GM23338 (cell line): ENCODE measurements around the gene FRMD4A.

Source experiments
- CREB1 ChIP-seq: fragments of 250-450 bp; sonication (Bioruptor Pico); IDR thresholded peaks from 2 replicates; pipeline ENCODE4 v1.5.0; 2020; ENCODE audit warnings: low read depth, mild to moderate bottlenecking, moderate library complexity
- ETS1 ChIP-seq: IDR thresholded peaks from 2 replicates; pipeline ENCODE4 v1.6.1; 2016; ENCODE audit warnings: antibody characterized with exemption
- EZH2 ChIP-seq: fragments of 200-600 bp; sonication (generic); IDR thresholded peaks from one replicate; pipeline ENCODE4 v1.8.0; 2017; ENCODE audit warnings: antibody characterized with exemption, mild to moderate bottlenecking, low read depth; ENCODE audit not compliant: unreplicated experiment
- JUNB ChIP-seq: IDR thresholded peaks from one replicate; pipeline ENCODE4 v1.6.1; 2016; ENCODE audit warnings: antibody characterized with exemption; ENCODE audit not compliant: unreplicated experiment
- NANOG ChIP-seq: IDR thresholded peaks from 2 replicates; pipeline ENCODE4 v1.6.1; 2016; ENCODE audit warnings: antibody characterized with exemption, borderline replicate concordance
- POLR2AphosphoS5 ChIP-seq: IDR thresholded peaks from 2 replicates; pipeline ENCODE4 v1.6.1; 2016; ENCODE audit warnings: antibody characterized with exemption, low read depth
- STAT1 ChIP-seq: IDR thresholded peaks from one replicate; pipeline ENCODE4 v1.6.1; 2016; ENCODE audit warnings: antibody characterized with exemption; ENCODE audit not compliant: unreplicated experiment
- TF ChIP-seq, protein P1 (sequence below), 2 experiments: fragments of 200-600 bp in 1 of 2; sonication (generic) in 1 of 2; conservative IDR thresholded peaks; 2 replicates each; pipeline versions ENCODE4 v1.5.1 to v1.6.1; 2016 to 2017; ENCODE audit warnings: antibody characterized with exemption in 2 of 2, low read depth in 2 of 2, mild to moderate bottlenecking in 2 of 2, moderate library complexity in 1 of 2

DNA sequence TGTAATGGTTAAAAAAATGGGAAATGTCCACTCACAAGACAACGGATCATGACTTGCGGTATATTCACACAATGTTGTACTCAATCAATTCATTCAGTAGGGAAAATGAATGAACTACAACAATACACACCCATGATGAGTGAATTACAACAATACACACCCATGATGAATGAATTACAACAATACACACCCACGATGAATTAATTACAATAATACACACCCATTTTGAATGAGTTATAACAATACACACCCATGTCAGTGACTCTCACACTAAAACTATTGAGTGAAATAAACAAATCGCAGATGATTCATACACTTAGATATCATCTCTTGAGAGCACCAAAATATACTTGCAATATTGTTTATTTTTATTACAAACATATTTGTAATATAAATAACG lies 174.6 kb downstream of the FRMD4A start:
- TF ChIP-seq, protein P1, sequence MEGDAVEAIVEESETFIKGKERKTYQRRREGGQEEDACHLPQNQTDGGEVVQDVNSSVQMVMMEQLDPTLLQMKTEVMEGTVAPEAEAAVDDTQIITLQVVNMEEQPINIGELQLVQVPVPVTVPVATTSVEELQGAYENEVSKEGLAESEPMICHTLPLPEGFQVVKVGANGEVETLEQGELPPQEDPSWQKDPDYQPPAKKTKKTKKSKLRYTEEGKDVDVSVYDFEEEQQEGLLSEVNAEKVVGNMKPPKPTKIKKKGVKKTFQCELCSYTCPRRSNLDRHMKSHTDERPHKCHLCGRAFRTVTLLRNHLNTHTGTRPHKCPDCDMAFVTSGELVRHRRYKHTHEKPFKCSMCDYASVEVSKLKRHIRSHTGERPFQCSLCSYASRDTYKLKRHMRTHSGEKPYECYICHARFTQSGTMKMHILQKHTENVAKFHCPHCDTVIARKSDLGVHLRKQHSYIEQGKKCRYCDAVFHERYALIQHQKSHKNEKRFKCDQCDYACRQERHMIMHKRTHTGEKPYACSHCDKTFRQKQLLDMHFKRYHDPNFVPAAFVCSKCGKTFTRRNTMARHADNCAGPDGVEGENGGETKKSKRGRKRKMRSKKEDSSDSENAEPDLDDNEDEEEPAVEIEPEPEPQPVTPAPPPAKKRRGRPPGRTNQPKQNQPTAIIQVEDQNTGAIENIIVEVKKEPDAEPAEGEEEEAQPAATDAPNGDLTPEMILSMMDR (conservative IDR thresholded peaks at IDR 0.05; ENCODE audit: low read depth in 2 of 2): no peak
- no peak for TF ChIP-seq NANOG
- no peak for TF ChIP-seq CREB1
- TF ChIP-seq STAT1: no peak
- TF ChIP-seq EZH2: no peak
- TF ChIP-seq JUNB: no peak
- TF ChIP-seq POLR2AphosphoS5: no peak
- TF ChIP-seq ETS1: no peak
